ENCODE data around the gene SECISBP2. TPM values are rescaled to one million over a fixed set of nuclear protein-coding genes. Genes with fewer than 3 reads are reported as not detected.

Gene SECISBP2
- total and polyA plus RNA-seq, 2 of the 13 experiments (the other 11 are each of a cell fraction or from before 2014, with no cell fraction given) = 32.4 to 38.0 TPM

DNA sequence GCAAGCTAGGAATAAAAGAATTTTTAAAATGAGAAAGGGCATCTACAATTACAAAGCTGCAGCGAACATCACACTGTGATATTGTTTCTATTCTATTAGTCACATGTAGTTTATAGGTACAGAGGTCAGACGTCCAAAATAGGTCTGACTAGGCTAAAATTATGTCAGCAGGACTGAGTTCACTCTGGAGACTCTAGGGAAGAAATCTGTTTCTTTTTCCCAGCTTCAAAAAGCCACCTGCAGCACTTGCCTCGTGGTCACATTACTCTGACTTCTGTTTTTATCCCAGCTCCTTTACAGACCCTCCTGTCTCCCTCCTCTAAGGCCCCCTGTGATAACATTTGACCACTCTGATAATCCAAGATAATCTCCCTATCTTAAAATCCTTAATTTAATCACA is 12.4 kb upstream of the SECISBP2 start:
- no peaks in the 10 kb centered on the region for H3K27me3 ChIP-seq (ENCODE audit: control insufficient read depth in 1 of 2, insufficient read depth in 2 of 2, low read length in 2 of 2)
- intact Hi-C loops (cut with micrococcal nuclease; ENCODE audit: unreplicated experiment) (no loop called here), in situ Hi-C loops (cut with HindIII; ENCODE audit: extremely low pct_ligation_motif_present, low pct_unique_long_range_greater_than_20kb) (no loop called here)
- no peak overlapping the region for H3K27ac ChIP-seq (ENCODE audit: extremely low read length, insufficient read depth, low read length)
- WGBS (ENCODE audit: low lambda C conversion rate) = 63% methylated on average over 3 of the region's 3 CpGs
- TF ChIP-seq SMARCC2 (IDR thresholded peaks at IDR 0.05) (no peak), ZKSCAN8 (CRISPR knock-in tag; IDR thresholded peaks at IDR 0.05; ENCODE audit: borderline replicate concordance) (no peak), TMF1 (CRISPR knock-in tag; IDR thresholded peaks at IDR 0.05; ENCODE audit: low read depth) (no peak), GATA4 (IDR thresholded peaks at IDR 0.05; ENCODE audit: borderline replicate concordance, low read depth) (no peak)
- TF ChIP-seq, protein P1, sequence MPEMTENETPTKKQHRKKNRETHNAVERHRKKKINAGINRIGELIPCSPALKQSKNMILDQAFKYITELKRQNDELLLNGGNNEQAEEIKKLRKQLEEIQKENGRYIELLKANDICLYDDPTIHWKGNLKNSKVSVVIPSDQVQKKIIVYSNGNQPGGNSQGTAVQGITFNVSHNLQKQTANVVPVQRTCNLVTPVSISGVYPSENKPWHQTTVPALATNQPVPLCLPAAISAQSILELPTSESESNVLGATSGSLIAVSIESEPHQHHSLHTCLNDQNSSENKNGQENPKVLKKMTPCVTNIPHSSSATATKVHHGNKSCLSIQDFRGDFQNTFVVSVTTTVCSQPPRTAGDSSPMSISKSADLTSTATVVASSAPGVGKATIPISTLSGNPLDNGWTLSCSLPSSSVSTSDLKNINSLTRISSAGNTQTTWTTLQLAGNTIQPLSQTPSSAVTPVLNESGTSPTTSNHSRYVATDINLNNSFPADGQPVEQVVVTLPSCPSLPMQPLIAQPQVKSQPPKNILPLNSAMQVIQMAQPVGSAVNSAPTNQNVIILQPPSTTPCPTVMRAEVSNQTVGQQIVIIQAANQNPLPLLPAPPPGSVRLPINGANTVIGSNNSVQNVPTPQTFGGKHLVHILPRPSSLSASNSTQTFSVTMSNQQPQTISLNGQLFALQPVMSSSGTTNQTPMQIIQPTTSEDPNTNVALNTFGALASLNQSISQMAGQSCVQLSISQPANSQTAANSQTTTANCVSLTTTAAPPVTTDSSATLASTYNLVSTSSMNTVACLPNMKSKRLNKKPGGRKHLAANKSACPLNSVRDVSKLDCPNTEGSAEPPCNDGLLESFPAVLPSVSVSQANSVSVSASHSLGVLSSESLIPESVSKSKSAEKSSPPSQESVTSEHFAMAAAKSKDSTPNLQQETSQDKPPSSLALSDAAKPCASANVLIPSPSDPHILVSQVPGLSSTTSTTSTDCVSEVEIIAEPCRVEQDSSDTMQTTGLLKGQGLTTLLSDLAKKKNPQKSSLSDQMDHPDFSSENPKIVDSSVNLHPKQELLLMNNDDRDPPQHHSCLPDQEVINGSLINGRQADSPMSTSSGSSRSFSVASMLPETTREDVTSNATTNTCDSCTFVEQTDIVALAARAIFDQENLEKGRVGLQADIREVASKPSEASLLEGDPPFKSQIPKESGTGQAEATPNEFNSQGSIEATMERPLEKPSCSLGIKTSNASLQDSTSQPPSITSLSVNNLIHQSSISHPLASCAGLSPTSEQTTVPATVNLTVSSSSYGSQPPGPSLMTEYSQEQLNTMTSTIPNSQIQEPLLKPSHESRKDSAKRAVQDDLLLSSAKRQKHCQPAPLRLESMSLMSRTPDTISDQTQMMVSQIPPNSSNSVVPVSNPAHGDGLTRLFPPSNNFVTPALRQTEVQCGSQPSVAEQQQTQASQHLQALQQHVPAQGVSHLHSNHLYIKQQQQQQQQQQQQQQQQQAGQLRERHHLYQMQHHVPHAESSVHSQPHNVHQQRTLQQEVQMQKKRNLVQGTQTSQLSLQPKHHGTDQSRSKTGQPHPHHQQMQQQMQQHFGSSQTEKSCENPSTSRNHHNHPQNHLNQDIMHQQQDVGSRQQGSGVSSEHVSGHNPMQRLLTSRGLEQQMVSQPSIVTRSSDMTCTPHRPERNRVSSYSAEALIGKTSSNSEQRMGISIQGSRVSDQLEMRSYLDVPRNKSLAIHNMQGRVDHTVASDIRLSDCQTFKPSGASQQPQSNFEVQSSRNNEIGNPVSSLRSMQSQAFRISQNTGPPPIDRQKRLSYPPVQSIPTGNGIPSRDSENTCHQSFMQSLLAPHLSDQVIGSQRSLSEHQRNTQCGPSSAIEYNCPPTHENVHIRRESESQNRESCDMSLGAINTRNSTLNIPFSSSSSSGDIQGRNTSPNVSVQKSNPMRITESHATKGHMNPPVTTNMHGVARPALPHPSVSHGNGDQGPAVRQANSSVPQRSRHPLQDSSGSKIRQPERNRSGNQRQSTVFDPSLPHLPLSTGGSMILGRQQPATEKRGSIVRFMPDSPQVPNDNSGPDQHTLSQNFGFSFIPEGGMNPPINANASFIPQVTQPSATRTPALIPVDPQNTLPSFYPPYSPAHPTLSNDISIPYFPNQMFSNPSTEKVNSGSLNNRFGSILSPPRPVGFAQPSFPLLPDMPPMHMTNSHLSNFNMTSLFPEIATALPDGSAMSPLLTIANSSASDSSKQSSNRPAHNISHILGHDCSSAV (CRISPR knock-in tag; IDR thresholded peaks at IDR 0.05; ENCODE audit: borderline replicate concordance) = no peak
- TF ChIP-seq, protein P2, sequence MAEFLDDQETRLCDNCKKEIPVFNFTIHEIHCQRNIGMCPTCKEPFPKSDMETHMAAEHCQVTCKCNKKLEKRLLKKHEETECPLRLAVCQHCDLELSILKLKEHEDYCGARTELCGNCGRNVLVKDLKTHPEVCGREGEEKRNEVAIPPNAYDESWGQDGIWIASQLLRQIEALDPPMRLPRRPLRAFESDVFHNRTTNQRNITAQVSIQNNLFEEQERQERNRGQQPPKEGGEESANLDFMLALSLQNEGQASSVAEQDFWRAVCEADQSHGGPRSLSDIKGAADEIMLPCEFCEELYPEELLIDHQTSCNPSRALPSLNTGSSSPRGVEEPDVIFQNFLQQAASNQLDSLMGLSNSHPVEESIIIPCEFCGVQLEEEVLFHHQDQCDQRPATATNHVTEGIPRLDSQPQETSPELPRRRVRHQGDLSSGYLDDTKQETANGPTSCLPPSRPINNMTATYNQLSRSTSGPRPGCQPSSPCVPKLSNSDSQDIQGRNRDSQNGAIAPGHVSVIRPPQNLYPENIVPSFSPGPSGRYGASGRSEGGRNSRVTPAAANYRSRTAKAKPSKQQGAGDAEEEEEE (CRISPR knock-in tag; IDR thresholded peaks at IDR 0.05; ENCODE audit: borderline replicate concordance) = no peak
- H3K9me3 ChIP-seq (ENCODE audit: low read length) = no peaks in the 10 kb centered on the region
- ChIA-PET CTCF (ENCODE audit: low intra/inter-chr PET ratio, low total read pairs) (no interaction called here), POLR2A (no interaction called here)
- H3K4me3 ChIP-seq (replicated peaks in 1 of 3; ENCODE audit: insufficient read depth in 1 of 3, low read depth in 2 of 3, low read length in 3 of 3) = no peak overlapping the region
- H3K4me2 ChIP-seq (ENCODE audit: low read depth, low read length) = no peak overlapping the region
- no peak overlapping the region for H3K9ac ChIP-seq (ENCODE audit: insufficient read depth, low read depth, low read length)
- no peak overlapping the region for H2AFZ ChIP-seq (ENCODE audit: low read length)
- H3K79me2 ChIP-seq (ENCODE audit: insufficient read depth, low read length) = peaks cover 8% of the 10 kb centered on the region
- no peak for DNase-seq (ENCODE audit: low spot score)
- H3K4me1 ChIP-seq (ENCODE audit: insufficient read depth, low read length) = peaks cover 10% of the 10 kb centered on the region
- no peaks in the 10 kb centered on the region for H4K20me1 ChIP-seq (ENCODE audit: insufficient read depth, low read length)
- H3K36me3 ChIP-seq (replicated peaks in 1 of 2; ENCODE audit: control insufficient read depth in 1 of 2, insufficient read depth in 2 of 2, low read length in 2 of 2) = no peaks in the 10 kb centered on the region
- FAIRE-seq = no peak
- no peak for ATAC-seq
- no TSS peak for BruUV-seq (replicated peaks)
